GM21423 (cell line): ENCODE data around the gene AHCYL2.
"Not testable (repeated sequence)": the region's sequence is repeated elsewhere in the genome, so short reads cannot be mapped to it uniquely, and the experiment has no call there.

Source experiments
- ATAC-seq: cut with Tn5 transposase; IDR thresholded peaks from one replicate; pipeline ENCODE4 v1.9.1; 2021; ENCODE audit warnings: mild to moderate bottlenecking, moderate library complexity; ENCODE audit not compliant: unreplicated experiment

Gene AHCYL2

GRCh38 chr7:129446925-129447324 lies 222.1 kb downstream of the AHCYL2 start:
- not testable (repeated sequence) for ATAC-seq

- not testable (repeated sequence) for ATAC-seq
These were observed 222.6 kb downstream of the AHCYL2 start for GRCh38 chr7:129447445-129447844.

GRCh38 chr7:129448608-129449007 lies 223.8 kb downstream of the AHCYL2 start:
- not testable (repeated sequence) for ATAC-seq

- no peak for ATAC-seq
These were observed 225.5 kb downstream of the AHCYL2 start for GRCh38 chr7:129450295-129450694.

- no peak for ATAC-seq
These were observed 227.9 kb downstream of the AHCYL2 start for GRCh38 chr7:129452589-129453231.

- ATAC-seq: no peak
These were observed 228.8 kb downstream of the AHCYL2 start for GRCh38 chr7:129453510-129454248.

- no peak for ATAC-seq
These were observed 229.4 kb downstream of the AHCYL2 start for GRCh38 chr7:129454249-129454551.

GRCh38 chr7:129456421-129456820 lies 231.6 kb downstream of the AHCYL2 start:
- no peak for ATAC-seq

- no peak for ATAC-seq
These were observed 232.3 kb downstream of the AHCYL2 start for GRCh38 chr7:129457101-129457500.

GRCh38 chr7:129458171-129458570 lies 233.3 kb downstream of the AHCYL2 start:
- ATAC-seq: no peak

GRCh38 chr7:129461809-129462208 lies 237.0 kb downstream of the AHCYL2 start:
- no peak for ATAC-seq

- no peak for ATAC-seq
These were observed 237.6 kb downstream of the AHCYL2 start for GRCh38 chr7:129462420-129462819.

- no peak for ATAC-seq
These were observed 239.4 kb downstream of the AHCYL2 start for GRCh38 chr7:129464194-129464593.

GRCh38 chr7:129465080-129465479 lies 240.2 kb downstream of the AHCYL2 start:
- ATAC-seq: no peak

GRCh38 chr7:129466796-129467195 lies 242.0 kb downstream of the AHCYL2 start:
- ATAC-seq: no peak

- ATAC-seq: no peak
These were observed 243.3 kb downstream of the AHCYL2 start for GRCh38 chr7:129468087-129468486.

GRCh38 chr7:129468547-129468946 lies 243.7 kb downstream of the AHCYL2 start:
- no peak for ATAC-seq

GRCh38 chr7:129469930-129470329 lies 245.1 kb downstream of the AHCYL2 start:
- no peak for ATAC-seq

GRCh38 chr7:129470411-129470810 lies 245.6 kb downstream of the AHCYL2 start:
- ATAC-seq: no peak

GRCh38 chr7:129471402-129471827 lies 246.6 kb downstream of the AHCYL2 start:
- no peak for ATAC-seq

- not testable (repeated sequence) for ATAC-seq
These were observed 251.1 kb downstream of the AHCYL2 start for GRCh38 chr7:129475931-129476330.

GRCh38 chr7:129476398-129476797 lies 251.6 kb downstream of the AHCYL2 start:
- ATAC-seq: not testable (repeated sequence)
